ENCODE data around the gene PNLDC1. TPM values are rescaled to one million over a fixed set of nuclear protein-coding genes. Genes with fewer than 3 reads are reported as not detected.

The PNLDC1 gene
- total and polyA plus RNA-seq, 2 of the 4 experiments (the other 2 are of a cell fraction) = not detected

GRCh38 chr6:159808647-159809046, 8.6 kb downstream of the PNLDC1 start:
- in situ Hi-C loops (cut with MboI; ENCODE audit: low sequenced_read_pairs) = loop anchor here (25.0 kb wide), 1 partner anchor 621 kb away; no protein-coding TSS in a partner anchor
- Histone ChIP-seq H3K9me3 (ENCODE audit: control insufficient read depth, insufficient read depth, low read length) (no peaks in the 10 kb centered on the region), H3K79me1 (ENCODE audit: low read depth in 1 of 2, low read length in 2 of 2) (no peaks in the 10 kb centered on the region), H2BK120ac (ENCODE audit: low read depth, low read length) (no peak overlapping the region), H2BK5ac (ENCODE audit: low read depth, low read length, poor library complexity, severe bottlenecking) (no peak overlapping the region), H3K4ac (ENCODE audit: low read depth, low read length) (no peak overlapping the region), H3K4me3 (ENCODE audit: insufficient read depth, low read depth, low read length) (no peak overlapping the region), H2AFZ (replicated peaks; ENCODE audit: low read length, poor library complexity) (no peak overlapping the region), H4K8ac (ENCODE audit: low read depth in 2 of 2, low read length in 2 of 2) (no peak overlapping the region), H4K20me1 (ENCODE audit: insufficient read depth, low read length) (no peaks in the 10 kb centered on the region), H2BK15ac (ENCODE audit: low read depth, low read length) (no peak overlapping the region), H3K23ac (ENCODE audit: low read depth, low read length) (no peak overlapping the region), H3K27me3 (ENCODE audit: control insufficient read depth, insufficient read depth, low read length) (no peaks in the 10 kb centered on the region), H3K36me3 (ENCODE audit: control insufficient read depth, insufficient read depth, low read length) (no peaks in the 10 kb centered on the region), H3K56ac (ENCODE audit: extremely low read depth, insufficient read depth, low read length) (no peak overlapping the region), H3K4me2 (ENCODE audit: low read depth, low read length) (no peak overlapping the region), H3K4me1 (ENCODE audit: control insufficient read depth, insufficient read depth, low read length) (no peaks in the 10 kb centered on the region), H4K91ac (ENCODE audit: insufficient read depth, low read depth, low read length) (no peak overlapping the region), H2AK9ac (replicated peaks; ENCODE audit: low read depth, low read length, poor library complexity) (no peak overlapping the region), H2AK5ac (ENCODE audit: low read depth, low read length) (no peak overlapping the region), H3K27ac (ENCODE audit: insufficient read depth, low read length) (no peak overlapping the region), H4K5ac (ENCODE audit: low read depth, low read length) (no peak overlapping the region), H3K14ac (replicated peaks; ENCODE audit: low read depth, low read length) (no peak overlapping the region), H2BK20ac (ENCODE audit: low read depth, low read length) (no peak overlapping the region), H3K9me1 (ENCODE audit: insufficient read depth, low read length) (no peaks in the 10 kb centered on the region), H3K9ac (ENCODE audit: low read depth, low read length) (no peak overlapping the region), H3K18ac (ENCODE audit: low read depth, low read length) (no peak overlapping the region)
- dilution Hi-C loops (cut with HindIII; ENCODE audit: low sequenced_read_pairs, unreplicated experiment) = no loop called here
- POLR2A ChIA-PET (ENCODE audit: unreplicated experiment) = no interaction called here
- intact Hi-C loops (cut with micrococcal nuclease) = no loop called here
- BruUV-seq (replicated peaks) = no TSS peak
- TF ChIP-seq CEBPB (IDR thresholded peaks at IDR 0.05; ENCODE audit: low read depth, low read length) = no peak
- TF ChIP-seq POLR2A (IDR thresholded peaks at IDR 0.05; ENCODE audit: low read depth, low read length) = no peak
- TF ChIP-seq MAFK (IDR thresholded peaks at IDR 0.05; ENCODE audit: low read depth, low read length) = no peak
- TF ChIP-seq RAD21 (IDR thresholded peaks at IDR 0.05; ENCODE audit: low read length) = no peak
- TF ChIP-seq, protein P1, sequence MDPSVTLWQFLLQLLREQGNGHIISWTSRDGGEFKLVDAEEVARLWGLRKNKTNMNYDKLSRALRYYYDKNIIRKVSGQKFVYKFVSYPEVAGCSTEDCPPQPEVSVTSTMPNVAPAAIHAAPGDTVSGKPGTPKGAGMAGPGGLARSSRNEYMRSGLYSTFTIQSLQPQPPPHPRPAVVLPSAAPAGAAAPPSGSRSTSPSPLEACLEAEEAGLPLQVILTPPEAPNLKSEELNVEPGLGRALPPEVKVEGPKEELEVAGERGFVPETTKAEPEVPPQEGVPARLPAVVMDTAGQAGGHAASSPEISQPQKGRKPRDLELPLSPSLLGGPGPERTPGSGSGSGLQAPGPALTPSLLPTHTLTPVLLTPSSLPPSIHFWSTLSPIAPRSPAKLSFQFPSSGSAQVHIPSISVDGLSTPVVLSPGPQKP (IDR thresholded peaks at IDR 0.05; ENCODE audit: borderline replicate concordance, low read depth, low read length) = no peak
- no peak for TF ChIP-seq RCOR1 (IDR thresholded peaks at IDR 0.05; ENCODE audit: insufficient replicate concordance, low read length)
- TF ChIP-seq NFE2L2 (IDR thresholded peaks at IDR 0.05; ENCODE audit: low read depth, low read length) = no peak
- TF ChIP-seq CHD1 (IDR thresholded peaks at IDR 0.05; ENCODE audit: low read depth, low read length) = no peak
- no peak for TF ChIP-seq CTCF (conservative IDR thresholded peaks at IDR 0.05; ENCODE audit: low read depth, low read length)
- TF ChIP-seq, protein P2, sequence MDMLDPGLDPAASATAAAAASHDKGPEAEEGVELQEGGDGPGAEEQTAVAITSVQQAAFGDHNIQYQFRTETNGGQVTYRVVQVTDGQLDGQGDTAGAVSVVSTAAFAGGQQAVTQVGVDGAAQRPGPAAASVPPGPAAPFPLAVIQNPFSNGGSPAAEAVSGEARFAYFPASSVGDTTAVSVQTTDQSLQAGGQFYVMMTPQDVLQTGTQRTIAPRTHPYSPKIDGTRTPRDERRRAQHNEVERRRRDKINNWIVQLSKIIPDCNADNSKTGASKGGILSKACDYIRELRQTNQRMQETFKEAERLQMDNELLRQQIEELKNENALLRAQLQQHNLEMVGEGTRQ (IDR thresholded peaks at IDR 0.05; ENCODE audit: low read depth, low read length) = no peak
- no peak for TF ChIP-seq SMC3 (IDR thresholded peaks at IDR 0.05; ENCODE audit: low read depth, low read length)
- no peak for TF ChIP-seq FOS (IDR thresholded peaks at IDR 0.05; ENCODE audit: low read depth, low read length)
- no peak for TF ChIP-seq RFX5 (IDR thresholded peaks at IDR 0.05; ENCODE audit: low read depth, low read length)
- TF ChIP-seq BHLHE40 (IDR thresholded peaks at IDR 0.05; ENCODE audit: low read depth, low read length) = no peak
- TF ChIP-seq MAZ (IDR thresholded peaks at IDR 0.05; ENCODE audit: borderline replicate concordance, low read depth, low read length) = no peak
- no peak for TF ChIP-seq MXI1 (IDR thresholded peaks at IDR 0.05; ENCODE audit: borderline replicate concordance, low read depth, low read length)
- WGBS, 2 experiments (ENCODE audit: extremely low coverage in 2 of 2, insufficient read length in 1 of 2) = no CpG with 5 or more reads among the region's 6 CpGs
- DNase-seq = no peak
- ATAC-seq (ENCODE audit: low read depth) = no peak
- CTCF ChIA-PET = interaction anchor here (0.6 kb wide), 1 partner anchor 32 kb away, joined by 3 read pairs; no protein-coding TSS in a partner anchor
